OCI-LY1 (cell line): ENCODE results near the gene PTGES3L.

Experiments
- CTCF ChIP-seq: fragments of 200-600 bp; sonication (generic), shearing (Covaris generic); IDR thresholded peaks from 2 replicates; pipeline ENCODE4 v1.5.1; 2017; ENCODE audit warnings: mild to moderate bottlenecking, antibody characterized with exemption, low read length, moderate library complexity, mixed read lengths
- EZH2 ChIP-seq: fragments of 200-600 bp; sonication (generic), shearing (Covaris generic); IDR thresholded peaks from 2 replicates; pipeline ENCODE4 v1.8.0; 2017; ENCODE audit warnings: borderline replicate concordance, mixed run types, mild to moderate bottlenecking, antibody characterized with exemption, low read length, moderate library complexity, mixed read lengths

- TF ChIP-seq CTCF (no peak), EZH2 (no peak)
Measured at GRCh38 chr17:43014020-43014648, 34.3 kb upstream of the PTGES3L start.
